C4-2B (cell line): ENCODE results near the gene PRIM2.

Experiments used
- ZFX ChIP-seq: fragments of 450-650 bp; IDR thresholded peaks from 2 replicates; pipeline ENCODE4 v1.6.1; 2017
- TF ChIP-seq, protein P1 (sequence below): fragments of 450-650 bp; conservative IDR thresholded peaks from 2 replicates; pipeline ENCODE4 v1.5.1; 2017; ENCODE audit warnings: mild to moderate bottlenecking

DNA sequence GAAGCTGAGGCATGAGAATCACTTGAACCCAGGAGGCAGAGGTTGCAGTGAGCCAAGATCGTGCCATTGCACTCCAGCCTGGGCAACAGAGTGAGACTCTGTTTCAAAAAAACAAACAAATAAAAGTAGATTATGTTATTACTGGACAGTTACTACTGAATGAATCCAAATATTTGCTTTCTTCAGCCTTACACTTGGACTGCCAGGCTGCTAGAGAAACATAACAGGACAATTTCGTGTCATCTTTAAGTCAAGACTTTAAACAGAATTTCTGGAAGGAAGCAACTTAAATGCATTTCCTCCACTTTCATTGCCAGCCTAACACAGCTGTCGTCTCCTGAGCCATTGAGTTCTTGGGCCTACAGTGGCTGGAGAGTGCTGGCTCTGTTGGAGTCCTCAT, 42.0 kb upstream of the PRIM2 start:
- TF ChIP-seq, protein P1, sequence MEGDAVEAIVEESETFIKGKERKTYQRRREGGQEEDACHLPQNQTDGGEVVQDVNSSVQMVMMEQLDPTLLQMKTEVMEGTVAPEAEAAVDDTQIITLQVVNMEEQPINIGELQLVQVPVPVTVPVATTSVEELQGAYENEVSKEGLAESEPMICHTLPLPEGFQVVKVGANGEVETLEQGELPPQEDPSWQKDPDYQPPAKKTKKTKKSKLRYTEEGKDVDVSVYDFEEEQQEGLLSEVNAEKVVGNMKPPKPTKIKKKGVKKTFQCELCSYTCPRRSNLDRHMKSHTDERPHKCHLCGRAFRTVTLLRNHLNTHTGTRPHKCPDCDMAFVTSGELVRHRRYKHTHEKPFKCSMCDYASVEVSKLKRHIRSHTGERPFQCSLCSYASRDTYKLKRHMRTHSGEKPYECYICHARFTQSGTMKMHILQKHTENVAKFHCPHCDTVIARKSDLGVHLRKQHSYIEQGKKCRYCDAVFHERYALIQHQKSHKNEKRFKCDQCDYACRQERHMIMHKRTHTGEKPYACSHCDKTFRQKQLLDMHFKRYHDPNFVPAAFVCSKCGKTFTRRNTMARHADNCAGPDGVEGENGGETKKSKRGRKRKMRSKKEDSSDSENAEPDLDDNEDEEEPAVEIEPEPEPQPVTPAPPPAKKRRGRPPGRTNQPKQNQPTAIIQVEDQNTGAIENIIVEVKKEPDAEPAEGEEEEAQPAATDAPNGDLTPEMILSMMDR, result no peak
- TF ChIP-seq ZFX, result no peak
